Thyroid gland (tissue), 4 donors: ENCODE results near the gene BRAP. TPM values are rescaled to one million over a fixed set of nuclear protein-coding genes. Genes with fewer than 3 reads are reported as not detected.
A peak's percentile ranks its signal among the peaks of the same experiment; 100 is the strongest.

ENCODE experiments used
- DNase-seq, 2 donors: peaks; one replicate each; pipeline ENCODE4 v3.0.0-alpha.2; 2019
- H3K27ac ChIP-seq, 3 donors: fragments of 200-600 bp; sonication (generic); 1 replicate in 2 of 3; 2 replicates in 1 of 3; pipeline ENCODE4 v1.5.1; 2016 to 2019; ENCODE audit warnings: mild to moderate bottlenecking in 1 of 3, moderate library complexity in 1 of 3
- H3K27me3 ChIP-seq: fragments of 200-600 bp; sonication (generic); one replicate; pipeline ENCODE4 v1.5.1; 2019
- H3K36me3 ChIP-seq, 2 donors: fragments of 200-600 bp; sonication (generic); one replicate each; pipeline ENCODE4 v1.5.1; 2016 to 2019
- H3K4me1 ChIP-seq, 2 donors: fragments of 200-600 bp; sonication (generic); one replicate each; pipeline ENCODE4 v1.5.1; 2017 to 2019
- H3K4me3 ChIP-seq, 3 donors: fragments of 200-600 bp; sonication (generic); replicated peaks in 1 of 3; 1 replicate in 2 of 3; 2 replicates in 1 of 3; pipeline ENCODE4 v1.5.1; 2016; ENCODE audit warnings: mild to moderate bottlenecking in 1 of 3
- H3K9me3 ChIP-seq: fragments of 200-600 bp; sonication (generic); one replicate; pipeline ENCODE4 v1.5.1; 2017
- POLR2A ChIP-seq, 2 donors: fragments of 450-650 bp; IDR thresholded peaks; one replicate each; pipeline ENCODE4 v1.6.1; 2017; ENCODE audit warnings: antibody characterized with exemption in 2 of 2, mild to moderate bottlenecking in 2 of 2, moderate library complexity in 1 of 2
- WGBS, 2 donors: methylation state at CpG; one replicate each; pipeline ENCODE4 v1.1.5; 2017; 5-methylcytosine and 5-hydroxymethylcytosine counted together
- intact Hi-C: fragments of 100-400 bp; cut with DNase I; formaldehyde crosslinking; loops from one replicate; pipeline ENCODE4 v1.15.1; 2023
- total RNA-seq, 4 donors: library from RNA; depleted of rRNA; stranded (reverse); fragments of >200 nt; gene quantifications; one replicate each; pipeline ENCODE4 v1.2.3, GENCODE V29; 2016
- TF ChIP-seq, protein P1 (sequence below), 6 experiments: fragments of 200-600 bp in 3 of 6; fragments of 450-650 bp in 3 of 6; sonication (generic) in 3 of 6; IDR thresholded peaks; one replicate each; pipeline ENCODE4 v1.5.1; 2016 to 2019; ENCODE audit warnings: antibody characterized with exemption in 6 of 6, mild to moderate bottlenecking in 2 of 6, inconsistent platforms in 1 of 6, moderate library complexity in 1 of 6

BRAP gene
- total RNA-seq, 4 donors from 2014 or later: 18.4 to 23.5 (median 21.9) TPM

DNA sequence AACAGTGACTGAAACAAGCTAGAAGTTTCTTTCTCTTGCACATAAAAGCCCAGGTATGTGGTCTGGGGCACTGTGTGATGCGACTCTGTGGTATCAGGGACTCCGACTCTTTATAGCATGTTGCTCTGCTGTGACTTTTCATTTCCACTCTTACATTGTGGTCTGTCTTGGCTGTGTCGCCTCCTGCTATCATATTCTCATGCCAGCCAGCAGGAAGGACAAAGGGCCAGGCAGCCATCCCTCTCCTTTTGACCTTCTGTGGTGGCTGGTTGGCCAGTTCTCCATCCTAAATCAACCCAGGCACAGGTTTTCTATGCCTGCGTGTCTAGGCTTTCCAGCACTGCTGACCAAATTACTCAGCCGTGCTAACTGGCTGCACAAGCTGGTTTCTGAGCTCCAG lies 8.1 kb upstream of the BRAP start:
- TF ChIP-seq POLR2A (IDR thresholded peaks at IDR 0.05): no peak
- TF ChIP-seq, protein P1, sequence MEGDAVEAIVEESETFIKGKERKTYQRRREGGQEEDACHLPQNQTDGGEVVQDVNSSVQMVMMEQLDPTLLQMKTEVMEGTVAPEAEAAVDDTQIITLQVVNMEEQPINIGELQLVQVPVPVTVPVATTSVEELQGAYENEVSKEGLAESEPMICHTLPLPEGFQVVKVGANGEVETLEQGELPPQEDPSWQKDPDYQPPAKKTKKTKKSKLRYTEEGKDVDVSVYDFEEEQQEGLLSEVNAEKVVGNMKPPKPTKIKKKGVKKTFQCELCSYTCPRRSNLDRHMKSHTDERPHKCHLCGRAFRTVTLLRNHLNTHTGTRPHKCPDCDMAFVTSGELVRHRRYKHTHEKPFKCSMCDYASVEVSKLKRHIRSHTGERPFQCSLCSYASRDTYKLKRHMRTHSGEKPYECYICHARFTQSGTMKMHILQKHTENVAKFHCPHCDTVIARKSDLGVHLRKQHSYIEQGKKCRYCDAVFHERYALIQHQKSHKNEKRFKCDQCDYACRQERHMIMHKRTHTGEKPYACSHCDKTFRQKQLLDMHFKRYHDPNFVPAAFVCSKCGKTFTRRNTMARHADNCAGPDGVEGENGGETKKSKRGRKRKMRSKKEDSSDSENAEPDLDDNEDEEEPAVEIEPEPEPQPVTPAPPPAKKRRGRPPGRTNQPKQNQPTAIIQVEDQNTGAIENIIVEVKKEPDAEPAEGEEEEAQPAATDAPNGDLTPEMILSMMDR (IDR thresholded peaks at IDR 0.05): no peak
- no peak overlapping the region for H3K4me3 ChIP-seq
- no peaks in the 10 kb centered on the region for H3K9me3 ChIP-seq
- peaks cover 14 to 44% of the 10 kb centered on the region in 2 donors for H3K36me3 ChIP-seq
- no peak for DNase-seq
- H3K4me1 ChIP-seq: no peaks in the 10 kb centered on the region
- intact Hi-C loops: no loop called here
- 95% methylated on average over 5 of the region's 5 CpGs for WGBS, 2 donors
- H3K27me3 ChIP-seq: no peaks in the 10 kb centered on the region
- H3K27ac ChIP-seq: no peak overlapping the region

DNA sequence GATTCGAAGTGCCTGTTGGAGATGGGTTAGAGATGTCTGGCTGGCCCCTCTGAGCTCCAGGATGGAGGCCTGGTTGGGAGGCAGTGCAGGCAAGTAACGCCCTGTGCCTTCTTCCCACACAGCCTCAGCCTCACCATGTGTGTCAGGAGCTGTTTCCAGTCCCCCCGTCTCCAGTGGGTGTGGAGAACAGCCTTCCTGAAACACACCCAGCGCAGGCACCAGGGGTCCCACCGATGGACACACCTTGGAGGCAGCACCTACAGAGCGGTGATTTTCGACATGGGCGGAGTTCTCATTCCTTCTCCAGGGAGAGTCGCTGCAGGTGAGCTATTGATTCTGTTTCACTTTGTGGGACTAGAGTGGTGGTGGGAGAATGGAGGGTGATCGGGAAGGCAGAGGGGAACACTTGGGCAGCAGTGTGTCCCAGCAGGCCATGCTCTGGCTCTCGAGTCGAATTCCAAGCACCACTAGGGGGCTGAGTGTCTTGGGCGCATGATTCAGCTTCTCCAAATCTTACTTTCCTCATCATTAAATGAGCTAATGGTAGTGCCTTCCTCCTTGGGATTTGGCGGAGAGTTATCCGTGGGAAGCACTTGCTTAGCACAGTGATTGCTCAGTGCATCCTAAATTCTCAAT lies 6.9 kb upstream of the BRAP start:
- TF ChIP-seq, protein P1 (IDR thresholded peaks at IDR 0.05): no peak
- no peak for TF ChIP-seq POLR2A (IDR thresholded peaks at IDR 0.05)
- no peak overlapping the region for H3K4me3 ChIP-seq
- no peak overlapping the region for H3K27ac ChIP-seq
- intact Hi-C loops: no loop called here
- H3K27me3 ChIP-seq: no peaks in the 10 kb centered on the region
- H3K9me3 ChIP-seq: no peaks in the 10 kb centered on the region
- H3K4me1 ChIP-seq: no peaks in the 10 kb centered on the region
- peaks cover 14 to 33% of the 10 kb centered on the region in 2 donors for H3K36me3 ChIP-seq
- WGBS, 2 donors: 84 to 92% methylated on average over 8 to 15 of the region's 15 CpGs
- DNase-seq: no peak

DNA sequence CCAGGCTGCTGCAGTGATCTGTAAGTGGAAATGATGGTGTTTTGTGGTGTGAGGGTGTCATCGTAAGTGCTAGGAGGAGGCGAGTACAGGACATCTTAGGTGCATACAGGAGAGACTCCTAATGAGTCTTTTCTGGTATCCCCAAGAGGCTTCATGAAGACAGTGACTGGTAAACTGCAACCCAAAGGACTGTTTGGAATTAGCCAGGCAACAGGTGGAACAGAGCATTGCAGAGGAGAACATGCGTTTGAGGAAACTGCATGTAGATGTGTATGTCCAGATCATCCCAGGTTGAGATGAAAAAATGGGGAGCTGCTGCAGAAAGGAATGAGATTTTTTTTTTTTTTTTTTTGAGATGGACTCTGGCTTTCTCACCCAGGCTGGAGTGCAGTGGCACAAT lies 5.5 kb upstream of the BRAP start:
- Histone ChIP-seq H3K27me3 (no peaks in the 10 kb centered on the region), H3K4me3 (no peak overlapping the region), H3K27ac (no peak overlapping the region), H3K36me3 (peaks cover 14 to 26% of the 10 kb centered on the region in 2 donors), H3K4me1 (peaks cover 7 to 8% of the 10 kb centered on the region in 2 donors), H3K9me3 (no peaks in the 10 kb centered on the region)
- no peak for DNase-seq
- intact Hi-C loops: no loop called here
- WGBS, 2 donors: 91 to 95% methylated on average over 3 of the region's 3 CpGs
- TF ChIP-seq POLR2A (IDR thresholded peaks at IDR 0.05): no peak
- TF ChIP-seq, protein P1 (IDR thresholded peaks at IDR 0.05): no peak

DNA sequence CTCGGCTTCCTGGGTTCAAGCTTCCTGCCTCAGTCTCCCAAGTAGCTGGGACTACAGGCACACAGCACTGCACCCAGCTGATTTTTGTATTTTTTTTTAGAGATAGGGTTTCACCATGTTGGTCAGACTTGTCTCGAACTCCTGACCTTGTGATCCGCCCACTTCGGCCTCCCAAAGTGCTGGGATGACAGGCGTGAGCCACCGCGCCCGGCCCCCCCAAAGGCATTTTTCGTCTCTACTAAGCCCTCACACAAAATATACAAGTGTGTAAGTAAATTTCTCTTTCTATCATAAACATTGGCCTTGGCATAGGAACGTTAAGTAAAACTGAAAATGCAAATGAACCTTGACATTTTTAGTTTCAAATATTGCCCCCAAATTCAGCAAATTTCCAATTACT lies 2.2 kb upstream of the BRAP start:
- no peak for DNase-seq
- 94% methylated on average over 10 of the region's 10 CpGs for WGBS, 2 donors
- TF ChIP-seq, protein P1 (IDR thresholded peaks at IDR 0.05): no peak
- TF ChIP-seq POLR2A (IDR thresholded peaks at IDR 0.05): no peak
- Histone ChIP-seq H3K36me3 (peaks cover 0 to 1% of the 10 kb centered on the region in 2 donors), H3K27me3 (no peaks in the 10 kb centered on the region), H3K4me3 (no peak overlapping the region), H3K9me3 (no peaks in the 10 kb centered on the region), H3K27ac (no peak overlapping the region), H3K4me1 (peaks cover 20 to 21% of the 10 kb centered on the region in 2 donors)
- intact Hi-C loops: loop anchor here (10.0 kb wide), 1 partner anchor 127 kb away; no protein-coding TSS in a partner anchor

DNA sequence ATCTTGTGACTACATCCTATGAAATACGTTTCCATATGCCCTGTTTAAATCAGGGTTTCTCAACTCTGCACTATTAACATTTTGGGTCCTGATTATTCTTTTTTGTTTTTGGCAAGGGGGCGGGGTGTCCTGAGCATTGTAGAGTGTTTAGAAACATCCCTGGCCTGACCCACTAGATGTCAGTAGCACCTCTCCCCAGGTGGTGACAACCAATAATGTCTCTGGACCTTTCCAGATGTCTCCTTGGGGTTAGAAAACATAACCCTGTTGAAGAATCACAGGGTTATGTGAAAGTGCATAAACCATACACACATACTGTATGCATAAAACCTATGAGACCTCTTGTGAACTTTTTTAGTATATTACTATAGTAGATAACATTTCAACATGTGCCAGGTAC lies 1.5 kb upstream of the BRAP start:
- Histone ChIP-seq H3K36me3 (peaks cover 0 to 5% of the 10 kb centered on the region in 2 donors), H3K4me1 (peaks cover 20 to 21% of the 10 kb centered on the region in 2 donors), H3K27ac (no peak overlapping the region), H3K4me3 (no peak overlapping the region), H3K9me3 (no peaks in the 10 kb centered on the region), H3K27me3 (no peaks in the 10 kb centered on the region)
- 59 to 74% methylated on average over 2 of the region's 2 CpGs for WGBS, 2 donors
- no peak for DNase-seq
- no peak for TF ChIP-seq POLR2A (IDR thresholded peaks at IDR 0.05)
- TF ChIP-seq, protein P1 (IDR thresholded peaks at IDR 0.05): peak in 1 of 6 experiments; percentile 21
- intact Hi-C loops: loop anchor here (10.0 kb wide), 1 partner anchor 128 kb away; no protein-coding TSS in a partner anchor
